Measurements from ENCODE around the gene TBP.
A peak's percentile ranks its signal among the peaks of the same experiment; 100 is the strongest.
"Not testable (repeated sequence)": the region's sequence is repeated elsewhere in the genome, so short reads cannot be mapped to it uniquely, and the experiment has no call there.

The TBP gene

DNA sequence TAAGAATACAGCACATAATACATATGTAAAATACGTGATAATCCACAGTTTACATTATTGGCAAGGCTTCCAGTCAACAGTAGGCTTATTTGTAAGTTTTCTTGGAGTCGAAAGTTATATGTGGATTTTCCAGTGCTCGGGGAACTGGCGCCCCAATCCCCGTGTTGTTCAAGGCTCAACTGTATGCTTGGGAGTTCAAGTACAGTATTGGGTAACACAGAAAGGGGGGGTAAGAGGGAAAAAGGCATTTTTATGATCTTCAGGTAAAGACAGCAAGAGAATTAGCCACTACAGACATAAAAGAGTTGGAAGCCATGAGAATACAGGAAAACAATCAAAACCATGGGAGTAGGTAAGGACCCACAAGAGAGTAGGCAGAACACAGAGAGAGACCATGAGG, 17.5 kb upstream of the TBP start:
- no peak for DNase-seq

GRCh38 chr6:170537329-170537728, 16.8 kb upstream of the TBP start:
- no peak for DNase-seq

DNA sequence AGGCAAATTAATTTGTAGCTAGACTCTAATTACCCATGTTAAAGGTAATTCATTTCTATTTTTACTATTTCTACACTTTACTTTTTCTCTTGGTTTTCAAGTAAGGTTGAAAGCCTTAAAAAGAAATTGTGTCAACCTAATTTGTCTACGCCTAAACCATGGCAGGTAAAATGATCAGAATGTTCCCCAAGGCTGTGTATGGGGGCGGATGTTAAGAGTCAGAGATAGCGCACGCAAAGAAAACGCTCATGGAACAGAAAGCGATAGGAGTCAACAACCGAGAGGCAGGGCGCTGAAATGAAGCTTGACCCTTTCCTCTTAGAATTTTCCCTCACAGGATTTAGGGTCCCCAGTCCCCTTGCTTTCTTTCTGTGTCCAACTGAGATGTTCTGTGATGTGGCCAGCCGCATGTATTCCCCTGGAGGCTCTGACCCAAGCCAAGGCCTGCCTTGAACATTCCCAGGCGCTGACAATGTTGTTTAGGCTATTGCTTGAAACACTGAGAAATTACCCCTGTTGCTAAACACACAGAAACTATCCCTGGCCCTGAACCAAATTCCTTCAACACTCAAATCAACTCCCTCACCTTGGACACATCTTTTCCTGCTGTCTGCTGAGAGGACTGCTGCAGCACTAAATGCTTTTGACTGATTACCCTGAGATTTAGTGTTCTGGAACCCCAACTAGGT, 12.0 kb upstream of the TBP start:
- DNase-seq, result no peak

GRCh38 chr6:170545405-170545804, 8.8 kb upstream of the TBP start:
- no peak for DNase-seq

GRCh38 chr6:170552765-170553533, 1.2 kb upstream of the TBP start, which contains the start of gene PSMB1:
Gene PSMB1 (minus strand): TSS chr6:170553307. CDS start chr6:170553242, 65 bp downstream.
- DNase-seq, result peak; percentile 95

- DNase-seq, result no peak
Measured at GRCh38 chr6:170553534-170554012, 596 bp upstream of the TBP start.

DNA sequence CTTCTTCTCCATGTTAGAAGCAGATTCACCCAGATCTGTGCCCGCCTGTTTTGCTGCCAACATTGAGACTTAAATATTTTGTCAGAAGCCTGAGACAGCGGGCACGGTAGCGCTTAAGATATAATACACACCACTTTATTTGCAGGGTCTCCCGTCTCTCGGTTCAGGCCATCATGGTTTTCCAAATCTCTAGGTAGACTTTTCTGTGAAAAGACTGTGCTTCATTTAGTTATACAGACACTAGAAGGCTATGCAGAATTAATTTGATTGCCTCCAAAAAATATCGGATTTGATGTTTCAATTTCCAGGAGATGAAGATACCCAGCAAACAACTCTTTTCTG, 598 bp downstream of the TBP start:
- no peak for DNase-seq

GRCh38 chr6:170555305-170555704, 1.1 kb downstream of the TBP start:
- DNase-seq, result no peak

DNA sequence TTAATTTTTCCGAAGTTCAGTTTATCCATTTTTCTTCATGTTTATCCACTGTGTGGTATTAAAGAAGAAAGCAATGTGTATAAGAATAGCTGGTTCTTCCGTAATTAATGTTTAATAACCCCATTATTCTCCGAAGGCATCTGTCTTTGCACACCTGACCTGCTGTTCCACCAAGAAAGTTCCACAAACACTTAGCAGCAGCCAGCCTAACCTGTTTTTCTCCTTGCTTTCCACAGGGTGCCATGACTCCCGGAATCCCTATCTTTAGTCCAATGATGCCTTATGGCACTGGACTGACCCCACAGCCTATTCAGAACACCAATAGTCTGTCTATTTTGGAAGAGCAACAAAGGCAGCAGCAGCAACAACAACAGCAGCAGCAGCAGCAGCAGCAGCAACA, 7.4 kb downstream of the TBP start:
- DNase-seq, result no peak

DNA sequence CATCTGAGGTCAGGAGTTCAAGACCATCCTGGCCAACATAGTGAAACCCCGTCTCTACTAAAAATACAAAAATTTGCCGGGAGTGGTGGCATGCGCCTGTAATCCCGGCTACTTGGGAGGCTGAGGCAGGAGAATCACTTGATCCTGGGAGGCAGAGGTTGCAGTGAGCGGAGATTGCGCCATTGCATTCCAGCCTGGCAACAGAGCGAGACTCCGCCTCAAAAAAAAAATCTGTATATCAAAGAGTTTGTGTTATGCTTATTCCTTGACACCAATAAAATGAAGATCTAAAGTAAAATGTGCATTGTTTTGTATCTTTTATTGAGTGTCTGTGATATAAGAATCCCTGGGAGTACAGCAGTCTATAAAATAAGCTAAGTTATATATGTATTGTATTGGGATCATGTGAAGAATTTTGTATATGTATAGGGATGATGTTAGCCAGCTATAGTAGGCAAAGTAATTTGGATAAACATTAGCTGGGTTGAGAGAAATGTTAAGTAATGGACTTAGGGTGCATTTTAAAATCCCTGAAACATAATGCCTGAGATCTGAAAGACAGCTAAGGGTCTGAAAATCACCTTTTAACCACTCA, 10.9 kb downstream of the TBP start:
- no peak for DNase-seq

DNA sequence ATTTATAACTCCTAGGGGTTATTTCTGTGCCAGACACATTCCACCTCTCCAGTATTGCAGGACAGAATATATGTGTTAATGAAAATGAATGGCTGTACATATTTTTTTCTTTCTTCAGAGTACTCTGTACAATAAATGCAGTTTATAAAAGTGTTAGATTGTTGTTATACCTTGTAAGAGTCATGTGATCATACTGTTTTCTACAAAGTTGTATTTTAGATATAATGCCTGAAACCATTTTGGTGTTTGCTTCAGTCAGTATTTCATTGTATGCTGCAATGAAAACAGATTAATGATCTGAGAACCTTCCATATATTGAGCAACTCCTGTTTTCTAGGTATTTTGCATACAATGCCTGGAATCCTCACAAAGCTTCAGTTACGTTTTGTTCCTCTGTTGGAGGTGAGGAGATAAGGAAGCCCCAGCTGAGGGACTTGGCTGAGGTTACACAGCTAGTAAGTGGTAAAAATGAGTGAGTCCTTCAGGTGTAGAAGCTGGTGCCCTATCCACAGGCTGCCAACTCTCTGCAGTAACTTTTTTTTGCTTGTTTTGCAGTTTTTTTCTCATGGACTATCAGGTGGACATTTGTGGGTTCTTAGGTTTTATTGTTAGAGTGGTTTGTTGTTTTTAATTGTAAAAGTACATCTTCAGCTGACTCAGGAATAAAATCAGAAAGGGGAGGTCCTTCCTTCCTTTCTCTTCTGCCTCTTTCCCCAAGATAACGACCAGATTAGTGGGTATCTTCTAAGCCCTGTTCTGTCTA, 18.7 kb downstream of the TBP start:
- DNase-seq, result no peak

DNA sequence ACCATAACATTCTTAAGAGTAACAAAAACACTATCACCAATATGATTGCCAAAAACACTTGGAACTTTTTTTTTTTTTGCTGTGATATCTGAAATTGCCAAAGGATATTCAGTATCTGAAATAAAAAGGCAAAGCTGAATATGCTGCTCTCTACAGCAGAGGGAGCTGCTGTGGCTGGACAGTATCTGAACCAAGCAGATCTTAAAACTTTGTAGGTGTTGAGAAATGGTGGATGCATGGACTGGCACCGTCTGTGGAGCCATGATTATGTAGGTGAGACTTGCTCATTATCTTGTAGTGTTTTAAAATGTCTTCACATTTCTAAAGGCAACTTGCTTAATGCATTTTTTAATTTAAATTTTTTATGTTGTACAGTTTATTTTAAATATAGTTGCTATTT, 21.1 kb downstream of the TBP start:
- DNase-seq, result no peak

DNA sequence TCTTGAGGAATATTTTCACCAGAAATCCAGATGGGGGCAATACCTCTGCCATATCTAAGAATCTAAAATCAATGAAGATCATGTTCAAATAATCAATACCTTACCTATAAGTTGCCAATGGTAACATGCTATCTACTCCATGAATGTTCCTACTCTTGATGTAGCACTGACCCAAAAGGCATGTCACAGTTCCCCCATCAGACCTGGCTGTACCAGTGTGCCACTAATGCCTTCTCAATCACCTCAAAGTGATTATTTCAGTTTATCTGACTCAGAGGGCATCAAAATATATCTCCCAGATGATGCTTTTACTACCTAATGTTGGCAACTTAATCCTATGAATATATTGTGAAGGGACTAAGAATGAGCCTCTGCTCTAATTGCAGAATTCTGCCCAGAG, 24.7 kb downstream of the TBP start:
- DNase-seq, result no peak

DNA sequence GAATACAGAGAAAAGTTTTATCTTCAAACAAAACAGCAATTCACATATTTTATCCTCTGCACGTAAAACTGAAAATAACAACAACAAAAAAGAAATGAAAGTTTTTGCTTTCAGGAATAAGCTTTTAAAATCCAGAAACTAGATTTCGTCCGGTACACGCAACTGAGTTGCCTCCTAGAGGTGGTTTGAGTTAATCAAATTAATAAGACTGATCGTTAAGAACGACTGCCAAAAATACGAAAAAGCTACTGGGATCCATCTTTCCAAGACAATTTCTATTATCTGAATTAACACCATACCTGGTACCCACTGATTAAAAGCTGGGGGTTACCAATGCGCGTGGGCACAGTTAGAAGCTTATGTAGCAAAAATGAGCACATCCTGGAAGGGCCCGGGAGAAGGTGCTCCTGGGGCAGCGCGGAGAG, 29.6 kb downstream of the TBP start:
- no peak for DNase-seq

DNA sequence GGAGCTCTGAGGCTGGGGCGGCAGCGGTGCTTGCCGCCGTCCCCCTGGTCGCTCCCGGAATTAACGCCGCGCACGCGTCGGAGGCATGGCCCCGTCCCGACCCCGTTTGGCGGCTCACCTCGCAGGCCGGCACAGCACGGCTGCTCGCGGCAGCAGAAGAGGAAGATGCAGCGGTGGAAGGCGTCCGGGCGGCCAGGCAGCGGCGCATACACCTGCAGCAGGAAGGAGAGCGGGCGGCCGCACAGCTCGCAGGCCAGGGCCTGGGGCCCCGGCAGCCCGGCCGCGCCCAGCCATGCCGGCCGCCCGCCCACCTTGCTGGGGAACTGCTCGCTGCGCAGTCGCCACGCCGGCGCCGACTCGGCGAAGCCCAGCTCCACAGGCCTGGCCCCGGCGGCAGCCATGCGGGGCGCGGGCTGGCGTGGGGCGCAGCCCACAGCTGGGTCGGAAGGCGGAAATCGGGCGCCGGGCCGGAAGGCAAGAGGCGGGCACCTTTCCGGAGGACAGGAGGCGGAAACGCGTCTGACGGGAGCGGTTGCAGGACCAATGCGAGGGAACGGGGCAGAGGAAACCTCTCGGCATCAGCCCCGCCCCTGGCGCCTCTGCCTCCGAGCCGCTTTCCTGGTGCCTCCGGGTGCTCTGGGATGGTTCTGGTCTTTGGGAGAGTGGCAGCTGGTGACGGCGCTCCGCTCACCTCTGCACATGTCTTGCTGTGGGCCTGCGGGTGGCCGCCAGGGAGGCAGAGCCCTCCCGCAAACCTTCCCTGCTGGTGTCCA, 30.2 kb downstream of the TBP start, which contains the start of gene PDCD2:
TSS of gene PDCD2 (minus strand) at position 457 of the 773 bp plus-strand sequence. CDS start at position 401, 56 bp downstream.
- peak; percentile 92 for DNase-seq

DNA sequence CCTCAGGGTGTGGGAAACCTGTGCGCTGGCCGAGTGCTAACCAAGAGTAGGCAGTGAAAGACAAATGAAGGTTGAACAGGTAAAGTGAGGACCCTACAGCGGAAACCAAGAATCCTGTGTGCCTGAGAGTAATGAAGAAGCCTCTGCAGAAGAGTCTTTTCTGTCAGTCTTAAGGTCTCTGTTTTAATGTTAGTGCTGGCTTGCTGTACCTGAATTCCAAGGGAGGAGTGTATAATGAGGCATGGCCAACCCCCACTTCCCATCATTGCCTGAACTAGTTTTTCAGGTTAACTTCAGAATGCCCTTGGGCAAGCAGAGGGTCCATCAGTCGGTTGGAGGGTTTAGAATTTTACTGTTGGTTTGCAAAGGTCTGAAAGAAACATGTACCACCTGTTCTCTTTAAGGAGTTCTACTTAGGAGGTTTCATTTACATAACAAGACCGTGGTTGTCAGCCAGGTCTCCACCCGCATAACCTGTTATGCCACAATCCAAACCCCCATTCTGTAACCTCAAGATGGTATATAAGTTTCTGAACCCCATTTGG, 30.9 kb downstream of the TBP start:
- DNase-seq, result no peak

DNA sequence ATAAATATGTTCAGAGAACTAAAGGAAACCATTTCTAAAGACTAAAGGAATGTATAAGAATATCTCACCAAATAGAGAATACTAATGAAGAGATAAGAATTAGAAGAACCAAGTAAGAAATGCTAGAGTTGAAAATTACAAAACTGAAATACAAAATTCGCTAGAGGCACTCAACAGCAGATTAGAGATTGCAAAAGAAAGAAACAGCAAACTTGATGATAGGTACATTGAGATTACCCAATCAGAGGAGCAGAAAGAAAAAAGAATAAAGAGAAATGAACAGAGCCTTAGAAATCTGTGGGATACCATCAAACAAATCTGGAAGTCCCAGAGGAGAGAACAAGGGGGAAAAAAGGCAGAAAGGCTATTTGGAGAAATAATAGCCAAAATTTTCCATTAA, 36.6 kb downstream of the TBP start:
- DNase-seq, result no peak

DNA sequence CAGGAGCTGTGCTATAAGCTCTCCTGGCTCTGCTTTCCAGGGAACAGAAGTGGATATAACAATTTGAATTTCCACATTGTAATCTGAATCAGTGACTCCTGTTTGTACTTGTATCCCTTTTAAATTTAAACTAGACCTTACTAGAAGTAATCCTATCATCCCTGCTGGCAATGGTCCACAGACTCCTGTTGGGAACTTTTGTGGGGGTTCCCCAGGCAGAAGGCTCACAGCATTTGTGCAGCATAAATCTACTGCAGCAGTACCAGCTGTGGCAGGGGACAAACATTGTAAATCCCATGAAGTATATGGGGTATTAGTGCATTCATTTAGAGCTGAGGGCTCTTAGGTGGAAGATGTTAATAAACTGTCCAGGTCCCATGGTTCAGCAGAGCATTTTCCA, 42.3 kb downstream of the TBP start:
- DNase-seq, result no peak

DNA sequence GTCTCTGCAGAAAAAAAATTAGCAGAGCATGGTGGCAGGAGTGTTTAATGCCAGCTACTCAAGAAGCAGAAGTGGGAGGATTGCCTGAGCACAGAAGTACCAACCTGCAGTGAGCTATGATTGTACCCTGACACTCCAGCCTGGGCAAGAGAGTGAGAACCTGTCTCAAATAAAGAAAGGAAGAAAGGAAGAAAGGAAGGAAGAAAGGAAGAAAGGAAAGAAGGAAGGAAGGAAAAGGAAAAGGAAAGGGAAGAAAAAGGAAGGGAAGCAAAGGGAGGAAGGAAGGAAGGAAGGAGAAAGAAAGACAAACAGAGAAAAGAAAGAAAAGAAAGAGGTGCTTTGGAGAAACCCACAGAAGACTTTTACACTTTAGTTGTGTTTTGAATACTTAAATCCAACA, 43.1 kb downstream of the TBP start:
- no peak for DNase-seq

GRCh38 chr6:170605574-170606259, 51.5 kb downstream of the TBP start:
- no peak for DNase-seq

GRCh38 chr6:170609225-170609624, 55.1 kb downstream of the TBP start:
- not testable (repeated sequence) for DNase-seq

All from right forelimb (tissue), 1 donor.